HepG2 (cell line): ENCODE data around the gene ZCCHC7. TPM values are rescaled to one million over a fixed set of nuclear protein-coding genes. Genes with fewer than 3 reads are reported as not detected.

ENCODE experiments used
- ATAC-seq: fragments of 200-7000 bp; cut with Tn5 transposase; 3 replicates; pipeline ENCODE4 v1.9.1; 2020; ENCODE audit warnings: mild to moderate bottlenecking, moderate library complexity
- BruUV-seq: library from RNA; stranded (reverse); fragments of 400-500 nt; replicated peaks from 2 replicates; lab custom pipeline; 2021; lab: Mats Ljungman, UMichigan
- CTCF ChIA-PET: fragments of 300-600 bp; formaldehyde crosslinking; extraction: SDS; loops from one replicate; lab custom pipeline; 2021; ENCODE audit warnings: low total read pairs, inconsistent platforms, low intra/inter-chr PET ratio; lab: Yijun Ruan, JAX
- POLR2A ChIA-PET: fragments of 350-600 bp; sonication (Branson Sonifier 250); formaldehyde crosslinking; loops from one replicate; lab custom pipeline; 2020; ENCODE audit warnings: antibody characterized with exemption, inconsistent platforms; lab: Yijun Ruan, JAX
- DNase-seq: peaks from one replicate; pipeline ENCODE4 v3.0.0-alpha.2; 2015; ENCODE audit warnings: low spot score
- FAIRE-seq: peaks from 3 replicates; lab custom pipeline; 2011; peaks lifted over from hg19 to GRCh38; lab: Jason Lieb, UNC
- H2AFZ ChIP-seq: one replicate; pipeline ENCODE4 v1.6.1; 2011; ENCODE audit warnings: low read length, inconsistent platforms
- H3K27ac ChIP-seq: fragments of 300-600 bp; 3 replicates; pipeline ENCODE4 v1.8.0; 2011; ENCODE audit warnings: mixed run types, mild to moderate bottlenecking, mixed read lengths, low read length, inconsistent platforms; ENCODE audit not compliant: insufficient read depth; ENCODE audit errors: extremely low read length
- H3K27me3 ChIP-seq, 2 experiments: fragments of 200-600 bp in 1 of 2; 2 replicates in 1 of 2; 3 replicates in 1 of 2; pipeline versions ENCODE4 v1.6.0 to v1.8.0; 2011; ENCODE audit warnings: low read length in 2 of 2, mild to moderate bottlenecking in 2 of 2, moderate library complexity in 2 of 2, inconsistent platforms in 1 of 2; ENCODE audit not compliant: insufficient read depth in 2 of 2, control insufficient read depth in 1 of 2
- H3K36me3 ChIP-seq, 2 experiments: fragments of 200-600 bp in 1 of 2; replicated peaks in 1 of 2; 2 replicates in 1 of 2; 3 replicates in 1 of 2; pipeline versions ENCODE4 v1.5.1 to v1.8.0; 2011; ENCODE audit warnings: low read length in 2 of 2, inconsistent platforms in 1 of 2; ENCODE audit not compliant: insufficient read depth in 2 of 2, control insufficient read depth in 1 of 2
- H3K4me1 ChIP-seq: 2 replicates; pipeline ENCODE4 v1.5.1; 2012; ENCODE audit warnings: low read length, inconsistent platforms; ENCODE audit not compliant: insufficient read depth
- H3K4me2 ChIP-seq: 2 replicates; pipeline ENCODE4 v1.6.0; 2011; ENCODE audit warnings: low read depth, low read length, inconsistent platforms
- H3K4me3 ChIP-seq, 3 experiments: fragments of 200-600 bp in 1 of 3; sonication (generic), shearing (Covaris generic) in 1 of 3; replicated peaks in 1 of 3; 2 replicates each; pipeline ENCODE4 v1.5.1; 2011 to 2016; ENCODE audit warnings: low read length in 3 of 3, inconsistent platforms in 2 of 3, low read depth in 2 of 3, mild to moderate bottlenecking in 2 of 3, control low read depth in 1 of 3, mixed read lengths in 1 of 3; ENCODE audit not compliant: insufficient read depth in 1 of 3
- H3K79me2 ChIP-seq: one replicate; pipeline ENCODE4 v1.6.1; 2011; ENCODE audit warnings: low read length, inconsistent platforms; ENCODE audit not compliant: insufficient read depth
- H3K9ac ChIP-seq: 2 replicates; pipeline ENCODE4 v1.6.0; 2011; ENCODE audit warnings: mild to moderate bottlenecking, low read depth, low read length, inconsistent platforms; ENCODE audit not compliant: insufficient read depth
- H3K9me3 ChIP-seq: 2 replicates; pipeline ENCODE4 v1.5.1; 2012; ENCODE audit warnings: mild to moderate bottlenecking, low read length
- H4K20me1 ChIP-seq: 2 replicates; pipeline ENCODE4 v1.6.0; 2011; ENCODE audit warnings: inconsistent platforms, mild to moderate bottlenecking, low read length, moderate library complexity; ENCODE audit not compliant: insufficient read depth
- BCL3 ChIP-seq: sonication (generic); formaldehyde crosslinking; IDR thresholded peaks from 2 replicates; pipeline ENCODE4 v1.5.1; 2020; ENCODE audit warnings: mild to moderate bottlenecking, missing genetic modification reagents, moderate library complexity
- DBP ChIP-seq: sonication (generic); formaldehyde crosslinking; IDR thresholded peaks from 2 replicates; pipeline ENCODE4 v1.4.0; 2020; ENCODE audit warnings: missing genetic modification reagents; ENCODE audit errors: not compliant biosample characterization
- SP2 ChIP-seq: sonication (generic); formaldehyde crosslinking; IDR thresholded peaks from 2 replicates; pipeline ENCODE4 v1.5.1; 2020; ENCODE audit warnings: mild to moderate bottlenecking, missing genetic modification reagents
- TEAD3 ChIP-seq: optimal IDR thresholded peaks from 2 replicates; pipeline ENCODE3; 2016; ENCODE audit warnings: borderline replicate concordance
- ZNF12 ChIP-seq: sonication (generic); formaldehyde crosslinking; IDR thresholded peaks from 2 replicates; pipeline ENCODE4 v1.5.0; 2020; ENCODE audit warnings: missing genetic modification reagents
- ZNF619 ChIP-seq: sonication (generic); formaldehyde crosslinking; IDR thresholded peaks from 2 replicates; pipeline ENCODE4 v1.4.0; 2020; ENCODE audit warnings: mild to moderate bottlenecking, missing genetic modification reagents
- WGBS: methylation state at CpG from one replicate; pipeline ENCODE4 v1.1.6; 2017; ENCODE audit warnings: low lambda C conversion rate; 5-methylcytosine and 5-hydroxymethylcytosine counted together
- in situ Hi-C: cut with HindIII; loops from 2 replicates; pipeline ENCODE4 v1.10.0; 2017; ENCODE audit warnings: low pct_unique_long_range_greater_than_20kb; ENCODE audit not compliant: extremely low pct_ligation_motif_present
- intact Hi-C: fragments of 100-400 bp; cut with micrococcal nuclease; formaldehyde crosslinking; loops from one replicate; pipeline ENCODE4 v1.10.0; 2022; ENCODE audit not compliant: unreplicated experiment
- polyA plus RNA-seq, 8 experiments: library from polyadenylated mRNA; depleted of rRNA in 3 of 8; stranded (reverse) in 7 of 8; unstranded in 1 of 8; fragments of >200 nt; fragmentation: Illumina TruSeq in 4 of 8; extraction: Trizol in 4 of 8; gene quantifications; 2 replicates each; pipeline versions ENCODE4 v1.2.1 to v1.2.3, GENCODE V29; 2011 to 2016; ENCODE audit warnings: low read depth in 4 of 8, missing spikeins in 1 of 8, mixed read lengths in 1 of 8; ENCODE audit not compliant: insufficient read depth in 1 of 8
- total RNA-seq, 5 experiments: library from RNA; depleted of rRNA; stranded (reverse); fragments of >200 nt; fragmentation: Illumina TruSeq; extraction: Trizol; gene quantifications; 2 replicates each; pipeline ENCODE4 v1.2.3, GENCODE V29; 2016; ENCODE audit warnings: low read depth in 1 of 5
- TF ChIP-seq, protein P1 (sequence below): sonication (generic); formaldehyde crosslinking; IDR thresholded peaks from 2 replicates; pipeline ENCODE4 v1.8.0; 2022; ENCODE audit warnings: missing genetic modification reagents, mild to moderate bottlenecking, borderline replicate concordance

The ZCCHC7 gene
- total and polyA plus RNA-seq, 2 of the 13 experiments (the other 11 are each of a cell fraction or from before 2014, with no cell fraction given), result 13.6 to 19.3 TPM

GRCh38 chr9:37167456-37168047 is 47.2 kb downstream of the ZCCHC7 start:
- TF ChIP-seq ZNF12 (CRISPR knock-in tag) (no peak), DBP (CRISPR knock-in tag) (no peak), ZNF619 (CRISPR knock-in tag) (no peak), SP2 (CRISPR knock-in tag) (no peak), TEAD3 (no peak), BCL3 (CRISPR knock-in tag) (no peak)
- TF ChIP-seq, protein P1, sequence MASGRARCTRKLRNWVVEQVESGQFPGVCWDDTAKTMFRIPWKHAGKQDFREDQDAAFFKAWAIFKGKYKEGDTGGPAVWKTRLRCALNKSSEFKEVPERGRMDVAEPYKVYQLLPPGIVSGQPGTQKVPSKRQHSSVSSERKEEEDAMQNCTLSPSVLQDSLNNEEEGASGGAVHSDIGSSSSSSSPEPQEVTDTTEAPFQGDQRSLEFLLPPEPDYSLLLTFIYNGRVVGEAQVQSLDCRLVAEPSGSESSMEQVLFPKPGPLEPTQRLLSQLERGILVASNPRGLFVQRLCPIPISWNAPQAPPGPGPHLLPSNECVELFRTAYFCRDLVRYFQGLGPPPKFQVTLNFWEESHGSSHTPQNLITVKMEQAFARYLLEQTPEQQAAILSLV (CRISPR knock-in tag), result no peak
- Histone ChIP-seq H3K36me3 (no peaks in the 10 kb centered on the region), H3K4me1 (no peaks in the 10 kb centered on the region), H3K27ac (no peak overlapping the region), H2AFZ (no peak overlapping the region), H4K20me1 (no peaks in the 10 kb centered on the region), H3K79me2 (no peaks in the 10 kb centered on the region), H3K9ac (no peak overlapping the region), H3K4me3 (no peak overlapping the region), H3K9me3 (no peaks in the 10 kb centered on the region), H3K27me3 (no peaks in the 10 kb centered on the region), H3K4me2 (no peak overlapping the region)
- FAIRE-seq (no peak), ATAC-seq (no peak), DNase-seq (no peak)
- ChIA-PET POLR2A (no interaction called here), CTCF (no interaction called here)
- intact Hi-C loops, result no loop called here
- in situ Hi-C loops, result no loop called here
- WGBS, result 98% methylated on average over 2 of the region's 2 CpGs
- BruUV-seq, result no TSS peak
